HG02885 (cell line): ENCODE measurements around the gene GALM.
A peak's percentile ranks its signal among the peaks of the same experiment; 100 is the strongest.
"Not testable (repeated sequence)": the region's sequence is repeated elsewhere in the genome, so short reads cannot be mapped to it uniquely, and the experiment has no call there.

Source experiments
- ATAC-seq: cut with Tn5 transposase; IDR thresholded peaks from one replicate; pipeline ENCODE4 v1.9.1; 2021; ENCODE audit warnings: mild to moderate bottlenecking; ENCODE audit not compliant: unreplicated experiment, poor library complexity

The GALM gene

DNA sequence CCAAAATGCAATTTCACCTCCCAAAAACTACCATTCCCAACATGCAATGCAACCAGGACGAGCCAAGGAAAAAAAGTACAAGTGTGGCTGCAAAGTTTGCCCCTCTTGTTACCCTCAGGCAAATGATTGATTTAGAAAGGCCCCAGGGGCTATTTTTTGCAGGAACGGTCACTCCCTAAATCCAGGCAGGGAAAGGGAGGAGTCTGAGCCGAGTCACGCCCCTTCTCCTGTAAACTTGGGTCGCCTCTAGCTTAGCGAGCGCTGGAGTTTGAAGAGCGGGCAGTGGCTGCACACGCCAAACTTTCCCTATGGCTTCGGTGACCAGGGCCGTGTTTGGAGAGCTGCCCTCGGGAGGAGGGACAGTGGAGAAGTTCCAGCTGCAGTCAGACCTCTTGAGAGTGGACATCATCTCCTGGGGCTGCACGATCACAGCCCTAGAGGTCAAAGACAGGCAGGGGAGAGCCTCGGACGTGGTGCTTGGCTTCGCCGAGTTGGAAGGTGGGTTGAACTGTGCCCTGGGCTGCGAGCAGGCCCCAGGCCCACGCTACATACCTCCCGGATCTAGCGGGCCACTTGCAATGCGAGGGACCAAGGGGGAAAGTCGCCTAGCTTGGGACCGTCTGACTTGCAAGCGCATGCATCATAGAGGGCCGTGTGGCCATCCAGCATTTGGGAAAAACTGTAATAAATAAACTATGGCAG lies at the start of gene GALM:
TSS of gene GALM (plus strand) at position 261 of the 702 bp plus-strand sequence. CDS start at position 309, 48 bp downstream.
- peak; percentile 47 for ATAC-seq

- ATAC-seq, result no peak
Measured at GRCh38 chr2:38617301-38617700, 48.6 kb upstream of the GALM start.

DNA sequence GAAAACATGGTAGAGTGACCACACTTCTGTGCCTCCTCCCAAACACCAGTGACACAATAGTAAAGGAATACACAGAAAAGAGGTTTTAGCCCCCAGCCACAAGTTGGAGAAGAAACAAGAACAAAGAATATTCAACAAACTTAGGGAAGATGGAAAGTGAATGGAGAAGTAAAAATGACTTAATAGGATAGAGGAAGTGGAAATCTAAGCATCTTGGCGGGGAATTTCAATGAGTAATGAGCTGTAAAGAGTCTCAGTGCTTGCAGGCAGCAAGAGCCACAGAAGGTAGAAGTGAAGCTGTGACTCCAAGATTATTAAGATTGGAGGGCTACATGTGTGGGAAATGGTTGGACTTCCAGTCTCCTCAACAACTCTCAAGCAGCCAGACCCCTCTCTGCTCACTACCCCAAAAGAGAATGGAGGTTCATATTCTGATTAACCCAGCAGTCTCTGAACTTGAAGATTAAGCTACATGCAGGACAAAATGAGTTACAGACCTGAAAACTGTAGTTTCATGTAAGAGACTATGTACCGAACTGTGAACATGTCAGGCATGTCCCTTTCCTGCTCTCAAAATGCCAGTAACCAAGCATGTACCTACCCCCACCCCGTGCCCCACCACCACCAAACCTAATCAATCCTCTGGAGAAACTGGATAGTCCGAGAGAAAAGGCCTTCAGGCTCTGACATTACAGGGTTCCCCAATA lies 46.3 kb upstream of the GALM start:
- ATAC-seq, result peak; percentile 50

GRCh38 chr2:38620282-38620977 lies 45.5 kb upstream of the GALM start:
- no peak for ATAC-seq

GRCh38 chr2:38621018-38621417 lies 44.9 kb upstream of the GALM start:
- no peak for ATAC-seq

DNA sequence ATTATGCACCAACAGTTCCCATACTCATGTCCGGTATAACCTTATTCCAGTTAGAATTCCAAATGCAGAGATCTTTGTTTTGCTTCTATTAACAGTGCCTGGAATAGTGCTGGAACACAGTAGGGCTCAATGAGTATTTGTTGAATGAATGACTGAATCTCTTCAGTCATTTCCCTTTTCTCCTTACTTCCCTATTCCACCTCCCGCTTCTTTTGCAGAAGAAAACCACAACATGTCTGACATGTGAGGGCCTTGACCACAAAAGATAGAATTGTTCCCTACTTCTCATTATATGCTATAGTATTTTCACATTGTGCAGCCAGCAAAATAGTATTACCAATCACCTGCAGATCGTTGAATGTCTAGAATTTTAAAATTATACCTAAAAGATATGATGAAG lies 43.7 kb upstream of the GALM start:
- no peak for ATAC-seq

DNA sequence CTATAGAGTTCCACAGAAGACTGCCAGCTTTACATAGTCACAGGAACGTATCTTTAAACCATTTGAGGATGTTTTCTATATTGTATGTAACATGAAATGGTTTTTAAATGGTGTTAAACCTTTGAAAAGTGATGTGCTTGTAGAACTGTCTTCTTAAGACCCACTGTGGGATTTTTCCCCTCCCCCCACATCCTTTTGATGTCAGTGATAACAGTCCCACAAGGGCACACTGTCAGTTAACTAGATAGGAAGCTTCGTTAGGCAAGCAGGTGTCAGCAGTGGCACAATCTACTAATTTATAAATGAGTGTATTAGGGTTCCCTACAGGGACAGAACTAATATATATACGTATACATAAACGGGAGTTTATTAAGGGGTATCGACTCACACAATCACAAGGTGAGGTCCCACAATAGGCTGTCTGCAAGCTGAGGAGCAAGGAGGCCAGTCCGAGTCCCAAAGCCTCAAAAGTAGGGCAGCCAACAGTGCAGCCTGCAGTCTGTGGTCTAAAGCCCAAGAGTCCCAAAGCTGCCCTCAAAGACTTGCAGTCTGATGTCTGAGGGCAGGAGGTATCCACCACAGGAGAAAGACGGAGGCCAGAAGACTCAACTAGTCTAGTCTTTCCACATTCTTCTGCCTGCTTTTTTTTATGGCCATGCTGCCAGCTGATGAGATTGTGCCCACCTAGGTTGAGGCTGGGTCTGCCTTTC lies 39.4 kb upstream of the GALM start:
- ATAC-seq, result no peak

- ATAC-seq, result no peak
Measured at GRCh38 chr2:38627391-38627790, 38.5 kb upstream of the GALM start.

DNA sequence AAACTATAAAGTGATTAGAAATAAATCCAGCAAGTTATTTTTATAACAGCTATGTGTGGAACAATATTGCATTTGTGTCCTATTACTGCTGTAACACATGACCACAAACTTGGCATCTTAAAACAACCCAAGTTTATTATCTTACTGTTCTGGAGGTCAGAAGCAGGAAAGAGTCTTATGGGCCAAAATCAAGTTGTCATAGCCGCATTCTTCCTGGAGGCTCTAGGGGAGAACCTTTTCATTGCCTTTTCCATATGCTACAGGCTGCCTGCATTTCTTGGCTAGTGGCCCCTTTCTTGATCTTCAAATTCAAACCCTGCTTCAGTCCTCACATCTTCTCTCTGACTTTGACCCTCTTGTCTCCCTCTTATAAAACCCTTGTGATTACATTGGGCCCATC lies 36.2 kb upstream of the GALM start:
- ATAC-seq, result no peak

- ATAC-seq, result no peak
Measured at GRCh38 chr2:38631976-38632375, 33.9 kb upstream of the GALM start.

- no peak for ATAC-seq
Measured at GRCh38 chr2:38632980-38633379, 32.9 kb upstream of the GALM start.

- no peak for ATAC-seq
Measured at GRCh38 chr2:38633895-38634294, 32.0 kb upstream of the GALM start.

- ATAC-seq, result peak; percentile 94
Measured at GRCh38 chr2:38634684-38635083, 31.2 kb upstream of the GALM start.

DNA sequence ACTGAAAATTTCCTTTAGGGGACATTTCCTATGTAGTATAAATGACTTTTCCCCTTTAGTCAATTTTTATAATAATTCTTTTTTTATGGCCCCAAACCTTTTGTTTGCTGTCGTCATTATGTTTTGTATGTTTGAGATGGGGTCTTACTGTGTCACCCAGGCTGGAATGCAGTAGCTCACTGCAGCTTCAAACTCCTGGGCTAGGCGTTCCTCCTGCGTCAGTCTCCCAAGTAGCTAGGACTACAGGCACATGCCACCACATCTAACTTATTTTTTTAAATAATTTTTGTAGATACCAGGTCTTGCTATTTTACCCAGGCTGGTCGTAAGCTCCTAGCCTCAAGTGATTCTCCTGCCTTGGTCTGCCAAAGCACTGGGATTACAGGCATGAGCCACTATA lies 30.8 kb upstream of the GALM start:
- no peak for ATAC-seq

DNA sequence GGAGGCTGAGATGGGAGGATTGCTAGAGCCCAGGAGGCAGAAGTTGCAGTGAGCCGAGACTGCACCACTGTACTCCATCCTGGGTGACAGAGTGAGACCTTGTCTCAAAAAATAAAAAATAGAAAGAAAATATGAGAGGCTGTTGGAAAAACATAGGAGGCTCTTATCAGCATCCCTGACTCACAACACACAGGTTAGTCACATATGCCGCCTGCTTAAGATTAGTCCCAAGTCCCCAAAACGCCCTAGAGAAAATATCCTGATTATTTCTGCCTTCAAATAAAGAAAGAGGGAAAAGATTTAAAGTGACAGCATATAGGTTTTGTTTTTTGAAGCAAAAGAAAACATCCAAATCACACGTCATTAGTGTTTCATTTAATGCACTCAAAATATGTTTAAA lies 29.8 kb upstream of the GALM start:
- ATAC-seq, result no peak

DNA sequence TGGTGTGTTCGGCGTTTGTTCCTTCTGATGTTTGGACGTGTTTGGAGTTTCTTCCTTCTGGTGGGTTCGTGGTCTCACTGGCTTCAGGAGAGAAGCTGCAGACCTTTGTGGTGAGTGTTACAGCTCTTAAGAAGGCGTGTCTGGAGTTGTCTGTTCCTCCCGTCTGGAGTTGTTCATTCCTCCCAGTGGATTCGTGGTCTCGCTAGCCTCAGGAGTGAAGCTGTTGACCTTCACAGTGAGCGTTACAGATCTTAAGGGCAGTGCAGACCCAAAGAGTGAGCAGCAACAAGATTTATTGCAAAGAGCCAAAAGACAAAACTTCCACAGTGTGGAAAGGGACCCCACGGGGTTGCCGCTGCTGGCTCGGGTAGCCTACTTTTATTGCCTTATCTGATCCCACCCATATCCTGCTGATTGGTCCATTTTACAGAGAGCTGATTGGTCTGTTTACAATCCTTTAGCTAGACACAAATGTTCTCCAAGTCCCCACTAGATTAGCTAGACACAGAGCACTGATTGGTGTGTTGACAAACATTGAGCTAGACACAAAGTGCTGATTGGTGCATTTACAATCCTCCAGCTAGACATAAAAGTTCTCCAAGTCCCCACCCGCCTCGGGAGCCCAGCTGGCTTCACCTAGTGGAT lies 23.4 kb upstream of the GALM start:
- ATAC-seq, result not testable (repeated sequence)

DNA sequence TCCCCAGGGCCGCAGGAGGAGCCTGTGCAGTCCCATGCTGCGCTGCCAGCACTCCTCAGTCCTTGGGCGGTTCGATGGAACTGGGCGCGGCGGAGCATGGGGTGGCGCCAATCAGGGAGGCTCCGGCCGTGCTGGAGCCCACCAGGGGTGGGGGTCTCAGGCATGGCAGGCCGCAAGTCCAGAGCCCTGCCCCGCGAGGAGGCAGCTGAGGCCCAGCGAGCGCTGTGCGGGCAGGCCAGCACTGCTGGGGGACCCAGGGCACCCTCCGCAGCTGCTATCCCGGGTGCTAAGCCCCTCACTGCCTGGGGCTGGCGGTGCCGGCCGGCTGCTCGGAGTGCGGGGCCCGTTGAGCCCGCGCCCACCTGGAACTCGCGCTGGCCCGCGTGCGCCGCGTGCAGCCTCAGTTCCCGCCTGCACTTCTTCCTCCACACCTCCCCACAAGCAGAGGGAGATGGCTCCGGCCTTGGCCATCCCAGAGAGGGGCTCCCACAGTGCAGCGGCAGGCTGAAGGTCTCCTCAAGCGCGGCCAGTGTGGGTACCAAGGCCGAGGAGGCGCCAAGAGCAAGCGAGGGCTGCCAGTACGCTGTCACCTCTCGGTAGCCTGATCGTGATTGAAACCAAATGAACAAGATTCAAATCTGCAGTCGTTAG lies 22.8 kb upstream of the GALM start:
- ATAC-seq, result no peak

DNA sequence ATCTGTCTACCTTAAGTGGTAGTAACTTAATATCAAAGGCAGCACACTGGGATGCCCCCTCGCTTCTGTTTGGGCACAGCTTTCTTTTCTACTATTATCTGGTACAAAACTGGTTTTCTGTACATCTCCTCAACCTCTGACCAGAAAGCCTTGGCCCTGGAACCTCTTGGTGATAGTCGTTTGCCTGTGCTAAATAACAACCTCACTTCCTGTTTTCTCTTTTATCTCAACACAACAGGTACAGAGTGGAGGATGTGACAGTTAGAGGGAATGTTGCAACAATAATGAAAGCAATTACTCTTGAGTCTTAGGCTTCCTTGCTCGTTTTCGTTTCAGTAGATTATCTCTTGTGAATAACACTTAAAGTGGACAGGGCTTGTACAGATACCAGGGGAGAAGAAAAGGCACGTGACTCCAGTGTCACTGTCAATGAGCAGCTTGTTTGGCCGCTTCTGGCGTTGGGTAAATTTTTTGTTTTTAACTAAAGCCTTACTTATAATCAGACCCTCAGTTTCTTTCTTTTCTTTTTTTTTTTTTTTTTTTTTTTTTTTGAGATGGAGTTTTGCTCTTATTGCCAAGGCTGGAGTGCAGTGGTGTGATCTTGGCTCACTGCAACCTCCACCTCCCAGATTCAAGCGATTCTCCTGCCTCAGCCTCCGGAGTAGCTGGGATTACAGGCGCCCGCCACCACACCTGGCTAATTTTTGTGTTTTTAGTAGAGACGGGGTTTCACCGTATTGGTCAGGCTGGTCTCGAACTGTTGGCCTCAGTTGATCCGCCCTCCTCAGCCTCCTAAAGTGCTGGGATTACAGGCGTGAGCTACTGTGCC lies 22.0 kb upstream of the GALM start:
- not testable (repeated sequence) for ATAC-seq
